Aorta (tissue), 5 donors: ENCODE data around the gene RAP2B. TPM values are rescaled to one million over a fixed set of nuclear protein-coding genes. Genes with fewer than 3 reads are reported as not detected.
"Not testable (repeated sequence)": the region's sequence is repeated elsewhere in the genome, so short reads cannot be mapped to it uniquely, and the experiment has no call there.

ENCODE experiments used
- ATAC-seq: fragments of 200-7000 bp; cut with Tn5 transposase; one replicate; pipeline ENCODE4 v1.9.1; 2022; ENCODE audit warnings: moderate library complexity; ENCODE audit not compliant: low FRiP score
- DNase-seq, 2 donors: peaks; one replicate each; pipeline ENCODE4 v3.0.0-alpha.2; 2020
- H3K27ac ChIP-seq, 2 donors: one replicate each; pipeline ENCODE4 v1.5.1; 2013; ENCODE audit warnings: low read length in 2 of 2, mild to moderate bottlenecking in 2 of 2, moderate library complexity in 2 of 2, control low read depth in 1 of 2, inconsistent platforms in 1 of 2, low read depth in 1 of 2
- H3K27me3 ChIP-seq, 2 donors: one replicate each; pipeline ENCODE4 v1.6.1; 2013; ENCODE audit warnings: control low read depth in 1 of 2, low read length in 1 of 2, mild to moderate bottlenecking in 1 of 2, moderate library complexity in 1 of 2; ENCODE audit not compliant: insufficient read depth in 2 of 2, control insufficient read depth in 1 of 2
- H3K36me3 ChIP-seq, 2 donors: one replicate each; pipeline ENCODE4 v1.6.1; 2013; ENCODE audit warnings: control low read depth in 1 of 2, low read length in 1 of 2, mild to moderate bottlenecking in 1 of 2; ENCODE audit not compliant: insufficient read depth in 2 of 2, control insufficient read depth in 1 of 2
- H3K4me1 ChIP-seq, 2 donors: one replicate each; pipeline ENCODE4 v1.6.1; 2013; ENCODE audit warnings: low read length in 2 of 2, control low read depth in 1 of 2, mild to moderate bottlenecking in 1 of 2, moderate library complexity in 1 of 2; ENCODE audit not compliant: insufficient read depth in 2 of 2, control insufficient read depth in 1 of 2
- H3K4me3 ChIP-seq, 2 donors: one replicate each; pipeline ENCODE4 v1.5.1; 2013; ENCODE audit warnings: low read length in 2 of 2, control low read depth in 1 of 2, mild to moderate bottlenecking in 1 of 2
- H3K9me3 ChIP-seq: one replicate; pipeline ENCODE4 v1.6.1; 2013; ENCODE audit warnings: mild to moderate bottlenecking, low read length; ENCODE audit not compliant: control insufficient read depth
- WGBS, 2 donors: extraction: QIAGEN DNeasy Blood & Tissue Kit; methylation state at CpG; one replicate each; pipeline ENCODE4 v1.1.7; 2013; 5-methylcytosine and 5-hydroxymethylcytosine counted together
- intact Hi-C, 2 donors: fragments of 100-400 bp; cut with DNase I; formaldehyde crosslinking; loops; one replicate each; pipeline versions ENCODE4 v1.14.2 to v1.15.0; 2022
- polyA plus RNA-seq, 2 donors: library from polyadenylated mRNA; stranded (reverse); fragments of 200-250 nt; gene quantifications; one replicate each; pipeline ENCODE4 v1.2.3, GENCODE V29; 2013
- total RNA-seq, 2 donors: library from RNA; stranded (reverse); fragmentation: NEBNext Ultra II Directional; extraction: Animal tissue kit (Norgen Biotek cat#: 25700); gene quantifications; one replicate each; pipeline ENCODE4 v1.2.1, GENCODE V29; 2021
- donor health status: healthy with polysubstance abuse.
- donor health status: Bipolar disorder and iron deficiency.
- donor health status: DM: no; HTN: no; CAD: no.
- donor health status: DM: no; HTN: no; CAD: no.
- donor health status: DM: yes; HTN: yes; CAD: no.

The RAP2B gene
- total and polyA plus RNA-seq, 4 donors = 2.4 to 20.7 (median 7.7) TPM

DNA sequence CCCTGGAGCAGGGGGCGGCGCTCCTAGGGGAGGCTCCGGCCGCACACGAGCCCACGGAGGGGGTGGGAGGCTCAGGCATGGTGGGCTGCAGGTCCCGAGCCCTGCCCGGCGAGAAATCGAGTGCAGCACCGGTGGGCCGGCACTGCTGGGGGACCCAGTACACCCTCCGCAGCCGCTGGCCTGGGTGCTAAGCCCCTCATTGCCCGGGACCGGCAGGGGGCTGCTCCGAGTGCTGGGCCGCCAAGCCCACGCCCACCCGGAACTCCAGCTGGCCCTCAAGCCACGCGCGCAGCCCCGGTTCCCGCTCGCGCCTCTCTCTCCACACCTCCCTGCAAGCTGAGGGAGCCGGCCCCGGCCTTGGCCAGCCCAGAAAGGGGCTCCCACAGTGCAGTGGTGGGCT is 6.2 kb upstream of the RAP2B start:
- intact Hi-C loops, H3K36me3 ChIP-seq, H3K27me3 ChIP-seq, H3K4me1 ChIP-seq, H3K4me3 ChIP-seq, ATAC-seq, H3K27ac ChIP-seq, H3K9me3 ChIP-seq, DNase-seq: not testable (repeated sequence)
- whole genome bisulfite sequencing, 2 donors = 97 to 98% methylated on average over 27 to 29 of the region's 29 CpGs

- 85 to 87% methylated on average over 4 of the region's 4 CpGs for WGBS, 2 donors
- H3K36me3 ChIP-seq = no peaks in the 10 kb centered on the region
- no peak overlapping the region for H3K4me3 ChIP-seq
- no peaks in the 10 kb centered on the region for H3K9me3 ChIP-seq
- peaks cover 0 to 2% of the 10 kb centered on the region in 2 donors for H3K27me3 ChIP-seq
- DNase-seq (no peak), ATAC-seq (no peak)
- H3K4me1 ChIP-seq = no peaks in the 10 kb centered on the region
- intact Hi-C loops = no loop called here
- no peak overlapping the region for H3K27ac ChIP-seq
These were observed 3.8 kb upstream of the RAP2B start for GRCh38 chr3:153158189-153158588.

DNA sequence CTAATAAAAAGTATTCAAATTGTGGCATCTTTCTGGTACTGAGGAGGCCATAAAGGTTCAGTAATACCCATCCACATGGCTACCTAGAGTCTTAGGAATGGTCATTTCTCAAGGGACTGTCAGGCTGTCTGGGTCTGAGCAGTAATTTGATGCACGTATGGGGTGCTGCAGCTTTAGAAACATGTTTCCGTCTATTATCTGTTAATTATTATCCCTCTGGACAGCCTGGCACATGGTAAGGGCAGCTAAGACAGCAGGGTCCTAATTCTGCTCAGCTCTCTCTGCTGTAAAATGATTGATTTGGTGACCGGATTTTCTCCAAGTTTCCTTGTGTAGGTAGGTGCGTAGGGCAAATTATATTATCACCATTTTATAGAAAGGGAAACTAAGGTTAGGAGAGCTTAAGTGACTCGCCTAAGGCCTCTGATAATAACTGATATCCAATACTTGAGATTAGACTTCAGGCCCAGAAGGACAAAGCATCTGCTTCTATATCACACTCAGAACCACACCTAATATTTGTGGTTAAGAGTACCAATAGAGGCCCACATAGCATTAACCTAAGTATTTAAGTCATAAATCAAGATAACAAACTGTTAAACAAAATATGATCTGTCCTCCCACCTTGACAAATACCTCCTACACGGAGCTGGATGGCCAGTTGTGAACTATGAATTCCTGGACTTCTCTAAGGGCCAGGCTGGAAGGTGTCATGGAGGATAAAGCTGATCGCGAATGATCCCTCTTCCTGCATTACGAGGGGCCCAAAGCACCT is 2.9 kb upstream of the RAP2B start:
- 91 to 92% methylated on average over 9 of the region's 9 CpGs for whole genome bisulfite sequencing, 2 donors
- intact Hi-C loops = no loop called here
- no peak overlapping the region for H3K27ac ChIP-seq
- H3K36me3 ChIP-seq = no peaks in the 10 kb centered on the region
- peaks cover 0 to 2% of the 10 kb centered on the region in 2 donors for H3K27me3 ChIP-seq
- H3K4me1 ChIP-seq = no peaks in the 10 kb centered on the region
- DNase-seq (no peak), ATAC-seq (no peak)
- H3K9me3 ChIP-seq = no peaks in the 10 kb centered on the region
- no peak overlapping the region for H3K4me3 ChIP-seq

DNA sequence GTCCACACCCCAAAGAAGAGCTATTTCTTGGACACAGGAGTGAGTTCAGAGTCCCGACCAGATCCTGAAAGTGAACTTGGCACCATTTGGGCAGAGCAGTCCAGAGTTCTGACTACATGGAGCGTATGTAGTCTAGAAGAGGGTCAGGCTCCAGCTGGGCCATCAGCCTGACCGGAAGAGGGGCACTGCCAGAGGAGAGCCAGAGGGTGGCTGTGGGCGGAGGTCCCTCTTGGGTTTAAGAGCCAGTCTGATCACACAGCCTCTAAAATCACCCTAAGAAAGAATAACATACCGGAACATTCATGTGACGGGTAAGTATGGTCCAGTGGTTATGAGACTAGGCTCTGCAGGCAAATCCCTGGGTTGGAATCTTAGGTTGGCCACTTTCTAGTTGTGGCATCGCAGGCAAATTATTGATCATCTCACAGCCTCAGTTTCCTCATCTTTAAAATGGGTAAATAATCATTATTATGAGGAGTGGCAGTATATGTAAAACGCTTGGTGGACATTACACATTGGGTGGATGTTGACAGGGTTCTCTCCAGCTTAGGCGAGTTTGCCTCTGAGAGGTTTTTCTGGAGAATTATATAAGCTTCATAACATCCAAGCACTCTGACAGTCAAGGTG is 2.1 kb upstream of the RAP2B start:
- H3K4me1 ChIP-seq = no peaks in the 10 kb centered on the region
- intact Hi-C loops = loop anchor here (2.0 to 10.0 kb wide), 4 partner anchors 107 to 275 kb away; no protein-coding TSS in a partner anchor

DNA sequence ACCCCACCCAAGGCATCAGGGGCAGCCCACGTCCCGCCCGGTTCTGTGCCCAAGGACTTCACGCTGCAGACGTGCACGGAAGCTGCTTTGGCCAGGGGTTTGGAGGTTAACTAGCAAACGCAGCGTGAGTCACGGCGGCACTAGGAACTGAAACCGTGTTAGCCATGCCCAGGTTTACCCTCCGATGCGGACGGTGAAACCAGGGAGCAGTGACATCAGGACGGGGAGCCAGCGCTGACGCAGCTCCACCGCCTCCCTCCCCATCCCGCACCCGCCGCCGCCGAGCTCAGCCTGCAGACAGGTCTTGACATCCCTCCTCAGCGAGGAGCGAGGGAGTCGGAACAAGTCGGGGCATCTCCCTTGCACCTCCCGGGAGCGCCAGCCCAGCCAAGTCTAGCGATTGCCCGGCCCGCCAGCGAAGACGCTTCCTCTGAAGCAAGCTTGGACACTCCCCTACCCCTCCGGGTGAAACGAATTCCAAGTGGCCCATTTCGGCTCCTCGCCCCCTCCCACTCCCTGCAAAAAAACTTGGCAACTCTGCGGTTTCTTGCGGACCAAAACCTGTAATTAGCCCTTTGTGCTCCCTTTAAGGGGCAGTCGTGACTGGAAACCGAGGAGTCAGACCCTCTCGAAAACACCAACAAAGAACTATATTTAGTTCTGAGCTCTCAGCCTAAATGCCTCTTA is 1.4 kb upstream of the RAP2B start:
- DNase-seq (peak; percentile 91 to 93), ATAC-seq (peak; percentile 30)
- WGBS, 2 donors = 0 to 1% methylated on average over 34 to 43 of the region's 43 CpGs
- intact Hi-C loops = loop anchor here (1.0 to 10.0 kb wide), 5 partner anchors 22 to 274 kb away; no protein-coding TSS in a partner anchor
- H3K4me3 ChIP-seq = peak overlapping the region; percentile 35 to 66
- H3K36me3 ChIP-seq = no peaks in the 10 kb centered on the region
- H3K27ac ChIP-seq = peak overlapping the region; percentile 47 to 72
- peaks cover 0 to 2% of the 10 kb centered on the region in 2 donors for H3K27me3 ChIP-seq
- no peaks in the 10 kb centered on the region for H3K9me3 ChIP-seq
- H3K4me1 ChIP-seq = no peaks in the 10 kb centered on the region

More for the DNA sequence above, 2.1 kb upstream of the RAP2B start:
- Histone ChIP-seq H3K36me3 (no peaks in the 10 kb centered on the region), H3K27ac (peak overlapping the region in 1 of 2 donors; percentile 72), H3K27me3 (peaks cover 0 to 2% of the 10 kb centered on the region in 2 donors), H3K9me3 (no peaks in the 10 kb centered on the region), H3K4me3 (peak overlapping the region; percentile 35 to 66)
- ATAC-seq (no peak), DNase-seq (peak in 1 of 2 donors; percentile 73)
- 74 to 76% methylated on average over 9 of the region's 9 CpGs for WGBS, 2 donors

DNA sequence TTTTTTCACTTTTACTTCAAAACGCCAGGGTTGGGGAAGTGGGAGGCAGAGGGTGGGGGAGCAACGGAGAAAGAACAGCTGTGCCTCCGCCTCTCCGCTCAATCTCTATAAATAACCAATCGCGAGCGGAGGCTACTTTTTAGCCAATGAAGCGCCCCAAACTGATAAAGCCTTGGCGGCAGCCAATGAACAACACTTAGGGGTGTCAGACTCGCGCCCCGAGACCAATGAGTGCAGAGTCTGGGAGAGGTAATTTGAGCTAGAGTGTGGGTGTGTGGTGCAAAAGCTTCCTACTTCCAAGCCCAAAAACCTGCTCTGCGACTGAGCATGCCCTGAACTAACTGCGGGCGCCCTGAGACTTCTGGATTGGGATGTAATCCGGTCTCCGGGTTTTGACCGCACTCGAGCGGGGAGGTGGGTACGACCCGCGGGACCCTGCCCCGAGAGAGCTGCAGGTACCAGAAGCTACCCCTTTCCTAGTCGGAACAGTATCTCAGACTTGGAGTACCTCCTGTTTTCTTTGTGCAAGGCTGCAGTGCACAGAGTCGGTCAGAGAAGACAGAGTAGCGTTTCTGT is 800 bp upstream of the RAP2B start:
- 0 to 1% methylated on average over 27 of the region's 27 CpGs for WGBS, 2 donors
- DNase-seq (peak; percentile 93 to 98), ATAC-seq (peak; percentile 96)
- intact Hi-C loops = loop anchor here (1.0 to 10.0 kb wide), 5 partner anchors 23 to 274 kb away; no protein-coding TSS in a partner anchor
- Histone ChIP-seq H3K4me3 (peak overlapping the region; percentile 52 to 74), H3K27ac (peak overlapping the region; percentile 47 to 77), H3K4me1 (peaks cover 0 to under 1% of the 10 kb centered on the region in 2 donors), H3K27me3 (peaks cover 0 to 2% of the 10 kb centered on the region in 2 donors), H3K9me3 (no peaks in the 10 kb centered on the region), H3K36me3 (no peaks in the 10 kb centered on the region)

DNA sequence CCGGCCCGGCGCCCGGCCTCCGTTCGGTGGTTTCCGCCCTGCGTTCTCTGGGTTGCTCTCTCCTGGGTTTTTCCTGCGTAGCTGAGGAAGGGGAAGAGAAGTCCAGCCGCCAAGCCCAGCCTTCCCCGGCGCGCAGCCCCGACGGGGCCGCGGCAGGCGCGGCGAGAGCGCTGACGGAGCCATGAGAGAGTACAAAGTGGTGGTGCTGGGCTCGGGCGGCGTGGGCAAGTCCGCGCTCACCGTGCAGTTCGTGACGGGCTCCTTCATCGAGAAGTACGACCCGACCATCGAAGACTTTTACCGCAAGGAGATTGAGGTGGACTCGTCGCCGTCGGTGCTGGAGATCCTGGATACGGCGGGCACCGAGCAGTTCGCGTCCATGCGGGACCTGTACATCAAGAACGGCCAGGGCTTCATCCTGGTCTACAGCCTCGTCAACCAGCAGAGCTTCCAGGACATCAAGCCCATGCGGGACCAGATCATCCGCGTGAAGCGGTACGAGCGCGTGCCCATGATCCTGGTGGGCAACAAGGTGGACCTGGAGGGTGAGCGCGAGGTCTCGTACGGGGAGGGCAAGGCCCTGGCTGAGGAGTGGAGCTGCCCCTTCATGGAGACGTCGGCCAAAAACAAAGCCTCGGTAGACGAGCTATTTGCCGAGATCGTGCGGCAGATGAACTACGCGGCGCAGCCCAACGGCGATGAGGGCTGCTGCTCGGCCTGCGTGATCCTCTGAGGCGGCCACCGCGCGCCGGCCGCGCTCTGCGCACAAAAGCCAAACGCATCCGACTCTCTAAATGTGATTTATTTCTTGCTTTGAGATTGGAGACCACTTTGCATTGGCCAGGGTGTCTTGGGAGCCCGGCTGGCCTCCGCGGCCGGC is 727 bp downstream of the RAP2B start:
- DNase-seq = peak; percentile 58 to 84
- Histone ChIP-seq H3K4me3 (peak overlapping the region; percentile 52 to 89), H3K9me3 (no peaks in the 10 kb centered on the region), H3K36me3 (no peaks in the 10 kb centered on the region), H3K27me3 (peaks cover 0 to 2% of the 10 kb centered on the region in 2 donors), H3K4me1 (peaks cover 0 to 2% of the 10 kb centered on the region in 2 donors), H3K27ac (peak overlapping the region; percentile 20 to 77)
- intact Hi-C loops = loop anchor here (2.0 to 10.0 kb wide), 5 partner anchors 84 to 272 kb away; no protein-coding TSS in a partner anchor
- ATAC-seq = peak; percentile 2
- 0% methylated on average over 78 to 86 of the region's 86 CpGs for WGBS, 2 donors
